ENCODE measurements around the gene CACNA1S. TPM values are rescaled to one million over a fixed set of nuclear protein-coding genes. Genes with fewer than 3 reads are reported as not detected.

CACNA1S gene
- total RNA-seq, 2 experiments from 2014 or later = not detected

- Mint-ChIP-seq H3K9me3 (ENCODE audit: low read depth) (no peaks in the 10 kb centered on the region), H3K4me3 (no peak overlapping the region), H3K27ac (no peak overlapping the region), H3K4me1 (no peaks in the 10 kb centered on the region), H3K27me3 (no peaks in the 10 kb centered on the region), H3K36me3 (ENCODE audit: low read depth) (peaks cover 17% of the 10 kb centered on the region)
- CTCF ChIA-PET = interaction anchor here (0.6 to 0.7 kb wide), 2 partner anchors 656 to 777 kb away, joined by 3 to 4 read pairs; no protein-coding TSS in a partner anchor
- intact Hi-C loops (cut with DNase I, micrococcal nuclease) = no loop called here
- ATAC-seq (no peak), DNase-seq (no peak)
- POLR2A ChIA-PET = no interaction called here
Measured at GRCh38 chr1:201139306-201139705, 27.1 kb upstream of the CACNA1S start.

GRCh38 chr1:201138311-201138840, 26.1 kb upstream of the CACNA1S start:
- no peak overlapping the region for H3K27ac Mint-ChIP-seq
- POLR2A ChIA-PET = no interaction called here
- H3K27me3 Mint-ChIP-seq = no peaks in the 10 kb centered on the region
- H3K36me3 Mint-ChIP-seq (ENCODE audit: low read depth) = peaks cover 14% of the 10 kb centered on the region
- intact Hi-C loops (cut with DNase I, micrococcal nuclease) = no loop called here
- no peaks in the 10 kb centered on the region for H3K9me3 Mint-ChIP-seq (ENCODE audit: low read depth)
- DNase-seq = no peak
- ATAC-seq = no peak
- no peaks in the 10 kb centered on the region for H3K4me1 Mint-ChIP-seq
- H3K4me3 Mint-ChIP-seq = no peak overlapping the region
- CTCF ChIA-PET = interaction anchor here (0.7 to 1.3 kb wide), 2 partner anchors 19 to 118 kb away, joined by 3 to 4 read pairs; no protein-coding TSS in a partner anchor

- ChIA-PET CTCF (interaction anchor here (0.6 to 1.5 kb wide), 5 partner anchors 11 to 318 kb away, joined by 3 to 5 read pairs (median 3); partner anchors contain the start of gene ASCL5), POLR2A (interaction anchor here (1.5 kb wide), 1 partner anchor 33 kb away, joined by 3 read pairs; no protein-coding TSS in a partner anchor)
Measured at GRCh38 chr1:201137579-201138310, 25.5 kb upstream of the CACNA1S start.

GRCh38 chr1:201137024-201137392, 24.8 kb upstream of the CACNA1S start:
- Mint-ChIP-seq H3K36me3 (ENCODE audit: low read depth) (peaks cover 14% of the 10 kb centered on the region), H3K9me3 (ENCODE audit: low read depth) (no peaks in the 10 kb centered on the region), H3K4me3 (no peak overlapping the region), H3K27me3 (no peaks in the 10 kb centered on the region), H3K27ac (no peak overlapping the region), H3K4me1 (no peaks in the 10 kb centered on the region)
- intact Hi-C loops (cut with DNase I, micrococcal nuclease) = no loop called here
- DNase-seq (no peak), ATAC-seq (no peak)
- ChIA-PET CTCF (interaction anchor here (0.7 to 1.5 kb wide), 6 partner anchors 8 to 578 kb away, joined by 3 to 6 read pairs (median 4); partner anchors contain the start of gene ASCL5), POLR2A (interaction anchor here (0.6 to 1.5 kb wide), 2 partner anchors 23 to 34 kb away, joined by 3 to 4 read pairs; no protein-coding TSS in a partner anchor)

More at GRCh38 chr1:201137579-201138310, 25.5 kb upstream of the CACNA1S start:
- H3K9me3 Mint-ChIP-seq (ENCODE audit: low read depth) = no peaks in the 10 kb centered on the region
- intact Hi-C loops (cut with DNase I, micrococcal nuclease) = no loop called here
- H3K36me3 Mint-ChIP-seq (ENCODE audit: low read depth) = peaks cover 13% of the 10 kb centered on the region
- H3K4me3 Mint-ChIP-seq = no peak overlapping the region
- no peak overlapping the region for H3K27ac Mint-ChIP-seq
- H3K4me1 Mint-ChIP-seq = no peaks in the 10 kb centered on the region
- no peak for DNase-seq
- H3K27me3 Mint-ChIP-seq = no peaks in the 10 kb centered on the region
- ATAC-seq = no peak

GRCh38 chr1:201136355-201137023, 24.3 kb upstream of the CACNA1S start:
- H3K27ac Mint-ChIP-seq = no peak overlapping the region
- H3K4me1 Mint-ChIP-seq = no peaks in the 10 kb centered on the region
- no peaks in the 10 kb centered on the region for H3K27me3 Mint-ChIP-seq
- ChIA-PET POLR2A (interaction anchor here (0.6 to 1.5 kb wide), 2 partner anchors 23 to 35 kb away, joined by 3 to 4 read pairs; no protein-coding TSS in a partner anchor), CTCF (interaction anchor here (0.7 to 1.5 kb wide), 8 partner anchors 9 to 577 kb away, joined by 3 to 6 read pairs (median 3); partner anchors contain the start of gene ASCL5)
- peaks cover 11% of the 10 kb centered on the region for H3K36me3 Mint-ChIP-seq (ENCODE audit: low read depth)
- no peaks in the 10 kb centered on the region for H3K9me3 Mint-ChIP-seq (ENCODE audit: low read depth)
- intact Hi-C loops (cut with DNase I, micrococcal nuclease) = no loop called here
- no peak overlapping the region for H3K4me3 Mint-ChIP-seq
- ATAC-seq (no peak), DNase-seq (no peak)

GRCh38 chr1:201134405-201134804, 22.2 kb upstream of the CACNA1S start:
- intact Hi-C loops (cut with DNase I, micrococcal nuclease) = no loop called here
- CTCF ChIA-PET = interaction anchor here (0.6 to 1.8 kb wide), 2 partner anchors 19 to 49 kb away, joined by 3 to 5 read pairs; no protein-coding TSS in a partner anchor
- H3K9me3 Mint-ChIP-seq (ENCODE audit: low read depth) = no peaks in the 10 kb centered on the region
- H3K27me3 Mint-ChIP-seq = no peaks in the 10 kb centered on the region
- DNase-seq (no peak), ATAC-seq (no peak)
- POLR2A ChIA-PET = no interaction called here
- no peaks in the 10 kb centered on the region for H3K4me1 Mint-ChIP-seq
- H3K4me3 Mint-ChIP-seq = no peak overlapping the region
- H3K27ac Mint-ChIP-seq = no peak overlapping the region
- peaks cover 11% of the 10 kb centered on the region for H3K36me3 Mint-ChIP-seq (ENCODE audit: low read depth)

- Mint-ChIP-seq H3K4me3 (no peak overlapping the region), H3K9me3 (ENCODE audit: low read depth) (no peaks in the 10 kb centered on the region), H3K27ac (no peak overlapping the region), H3K36me3 (ENCODE audit: low read depth) (peaks cover 8% of the 10 kb centered on the region), H3K27me3 (no peaks in the 10 kb centered on the region), H3K4me1 (no peaks in the 10 kb centered on the region)
- ChIA-PET POLR2A (no interaction called here), CTCF (no interaction called here)
- intact Hi-C loops (cut with DNase I, micrococcal nuclease) = no loop called here
- no peak for ATAC-seq
- DNase-seq = no peak
Measured at GRCh38 chr1:201131398-201131797, 19.2 kb upstream of the CACNA1S start.

GRCh38 chr1:201128962-201129361, 16.7 kb upstream of the CACNA1S start:
- intact Hi-C loops (cut with DNase I, micrococcal nuclease) = no loop called here
- ATAC-seq (no peak), DNase-seq (no peak)
- H3K4me1 Mint-ChIP-seq = no peaks in the 10 kb centered on the region
- H3K27ac Mint-ChIP-seq = no peak overlapping the region
- no peak overlapping the region for H3K4me3 Mint-ChIP-seq
- H3K9me3 Mint-ChIP-seq (ENCODE audit: low read depth) = no peaks in the 10 kb centered on the region
- peaks cover 8% of the 10 kb centered on the region for H3K27me3 Mint-ChIP-seq
- CTCF ChIA-PET = interaction anchor here (1.5 kb wide), 1 partner anchor 9 kb away, joined by 4 read pairs; no protein-coding TSS in a partner anchor
- POLR2A ChIA-PET = no interaction called here
- H3K36me3 Mint-ChIP-seq (ENCODE audit: low read depth) = peaks cover 5% of the 10 kb centered on the region

GRCh38 chr1:201128476-201128875, 16.2 kb upstream of the CACNA1S start:
- Mint-ChIP-seq H3K27ac (no peak overlapping the region), H3K9me3 (ENCODE audit: low read depth) (no peaks in the 10 kb centered on the region), H3K27me3 (peaks cover 8% of the 10 kb centered on the region), H3K4me3 (no peak overlapping the region), H3K36me3 (ENCODE audit: low read depth) (peaks cover 4% of the 10 kb centered on the region), H3K4me1 (no peaks in the 10 kb centered on the region)
- ATAC-seq (no peak), DNase-seq (no peak)
- intact Hi-C loops (cut with DNase I, micrococcal nuclease) = no loop called here
- CTCF ChIA-PET = interaction anchor here (1.5 kb wide), 1 partner anchor 9 kb away, joined by 4 read pairs; no protein-coding TSS in a partner anchor
- POLR2A ChIA-PET = no interaction called here

GRCh38 chr1:201127755-201128455, 15.7 kb upstream of the CACNA1S start:
- H3K4me1 Mint-ChIP-seq = no peaks in the 10 kb centered on the region
- peaks cover 3% of the 10 kb centered on the region for H3K36me3 Mint-ChIP-seq (ENCODE audit: low read depth)
- intact Hi-C loops (cut with DNase I, micrococcal nuclease) = no loop called here
- no peaks in the 10 kb centered on the region for H3K9me3 Mint-ChIP-seq (ENCODE audit: low read depth)
- ChIA-PET CTCF (interaction anchor here (0.6 kb wide), 1 partner anchor 165 kb away, joined by 3 read pairs; no protein-coding TSS in a partner anchor), POLR2A (no interaction called here)
- H3K27ac Mint-ChIP-seq = no peak overlapping the region
- H3K4me3 Mint-ChIP-seq = no peak overlapping the region
- H3K27me3 Mint-ChIP-seq = peaks cover 8% of the 10 kb centered on the region
- DNase-seq (no peak), ATAC-seq (no peak)

Data from activated CD4-positive, alpha-beta T cell treated with anti-CD3 and anti-CD28 coated beads for 36 hours (primary cell).